SK-N-MC (cell line): Measurements from ENCODE around the gene PDE11A.

Source experiments
- EZH2 ChIP-seq: fragments of 200-600 bp; sonication (generic); IDR thresholded peaks from one replicate; pipeline ENCODE4 v1.6.1; 2017; ENCODE audit warnings: antibody characterized with exemption
- POLR2AphosphoS5 ChIP-seq: IDR thresholded peaks from 2 replicates; pipeline ENCODE4 v1.6.1; 2012; ENCODE audit warnings: mild to moderate bottlenecking, low read depth, low read length, borderline replicate concordance

- TF ChIP-seq POLR2AphosphoS5 (no peak), EZH2 (no peak)
Observed at GRCh38 chr2:177731384-177731783, 341.2 kb downstream of the PDE11A start.
